Trophoblast cell (in vitro differentiated cells and primary cell): ENCODE results near the gene MTHFD2.

Experiments
- DNase-seq, 2 donors: peaks; one replicate each; pipeline ENCODE4 v3.0.0-alpha.2; 2016
- H2AFZ ChIP-seq: 2 replicates; pipeline ENCODE4 v1.6.1; 2013; ENCODE audit warnings: low read length, moderate library complexity, mild to moderate bottlenecking; ENCODE audit not compliant: insufficient read depth, poor library complexity
- H2AK5ac ChIP-seq: 2 replicates; pipeline ENCODE4 v1.6.1; 2013; ENCODE audit warnings: mild to moderate bottlenecking, low read length
- H2BK120ac ChIP-seq: 2 replicates; pipeline ENCODE4 v1.6.1; 2013; ENCODE audit warnings: low read length, mild to moderate bottlenecking, moderate library complexity; ENCODE audit not compliant: insufficient read depth, poor library complexity
- H2BK12ac ChIP-seq: 2 replicates; pipeline ENCODE4 v1.6.1; 2013; ENCODE audit warnings: mild to moderate bottlenecking, low read length, moderate library complexity
- H2BK5ac ChIP-seq: 2 replicates; pipeline ENCODE4 v1.6.1; 2013; ENCODE audit warnings: low read length, low read depth, moderate library complexity, mild to moderate bottlenecking; ENCODE audit not compliant: poor library complexity
- H3K14ac ChIP-seq: 2 replicates; pipeline ENCODE4 v1.6.1; 2013; ENCODE audit warnings: mild to moderate bottlenecking, low read length
- H3K18ac ChIP-seq: 2 replicates; pipeline ENCODE4 v1.6.1; 2013; ENCODE audit warnings: mild to moderate bottlenecking, low read length
- H3K23ac ChIP-seq: 2 replicates; pipeline ENCODE4 v1.6.1; 2013; ENCODE audit warnings: low read length
- H3K27ac ChIP-seq: 2 replicates; pipeline ENCODE4 v1.5.1; 2013; ENCODE audit warnings: low read depth, mild to moderate bottlenecking, inconsistent platforms, low read length, moderate library complexity
- H3K27me3 ChIP-seq: 2 replicates; pipeline ENCODE4 v1.6.1; 2013; ENCODE audit warnings: inconsistent platforms, mild to moderate bottlenecking, low read length, moderate library complexity; ENCODE audit not compliant: insufficient read depth
- H3K36me3 ChIP-seq, 2 experiments: 1 replicate in 1 of 2; 2 replicates in 1 of 2; pipeline ENCODE4 v1.6.1; 2013; ENCODE audit warnings: low read length in 2 of 2, mild to moderate bottlenecking in 2 of 2, moderate library complexity in 1 of 2; ENCODE audit not compliant: insufficient read depth in 2 of 2, control insufficient read depth in 1 of 2
- H3K4ac ChIP-seq: 2 replicates; pipeline ENCODE4 v1.6.1; 2013; ENCODE audit warnings: low read depth, mild to moderate bottlenecking, low read length, moderate library complexity
- H3K4me1 ChIP-seq, 2 experiments: 1 replicate in 1 of 2; 2 replicates in 1 of 2; pipeline ENCODE4 v1.6.1; 2013; ENCODE audit warnings: low read length in 2 of 2, mild to moderate bottlenecking in 2 of 2, moderate library complexity in 1 of 2; ENCODE audit not compliant: insufficient read depth in 2 of 2, control insufficient read depth in 1 of 2
- H3K4me2 ChIP-seq: 2 replicates; pipeline ENCODE4 v1.6.1; 2013; ENCODE audit warnings: inconsistent platforms, mild to moderate bottlenecking, low read length, moderate library complexity
- H3K4me3 ChIP-seq: 2 replicates; pipeline ENCODE4 v1.5.1; 2013; ENCODE audit warnings: mild to moderate bottlenecking, low read depth, low read length, inconsistent platforms
- H3K79me1 ChIP-seq: one replicate; pipeline ENCODE4 v1.6.1; 2013; ENCODE audit warnings: low read length
- H3K79me2 ChIP-seq: 2 replicates; pipeline ENCODE4 v1.6.1; 2013; ENCODE audit warnings: low read length, mild to moderate bottlenecking; ENCODE audit not compliant: control insufficient read depth, insufficient read depth, poor library complexity
- H3K9ac ChIP-seq: 2 replicates; pipeline ENCODE4 v1.6.1; 2013; ENCODE audit warnings: mild to moderate bottlenecking, low read length
- H3K9me3 ChIP-seq: 2 replicates; pipeline ENCODE4 v1.6.1; 2013; ENCODE audit warnings: low read depth, mild to moderate bottlenecking, control low read depth, inconsistent platforms, low read length; ENCODE audit not compliant: insufficient read depth
- H4K12ac ChIP-seq: 2 replicates; pipeline ENCODE4 v1.6.1; 2013; ENCODE audit warnings: low read depth, mild to moderate bottlenecking, low read length, moderate library complexity
- H4K8ac ChIP-seq: 2 replicates; pipeline ENCODE4 v1.6.1; 2013; ENCODE audit warnings: low read depth, mild to moderate bottlenecking, low read length, moderate library complexity
- H4K91ac ChIP-seq: one replicate; pipeline ENCODE4 v1.6.1; 2013; ENCODE audit warnings: low read depth, mild to moderate bottlenecking, low read length, moderate library complexity
- WGBS: extraction: QIAGEN DNeasy Blood & Tissue Kit; methylation state at CpG from one replicate; pipeline ENCODE4 v1.1.7; 2013; ENCODE audit warnings: missing lambda C conversion rate; ENCODE audit not compliant: insufficient read length, insufficient coverage; ENCODE audit errors: extremely low coverage; 5-methylcytosine and 5-hydroxymethylcytosine counted together

Gene MTHFD2

GRCh38 chr2:74250189-74250631 is 51.8 kb downstream of the MTHFD2 start:
- H4K91ac ChIP-seq: no peak overlapping the region
- no peak overlapping the region for H2AFZ ChIP-seq

GRCh38 chr2:74252036-74252435 is 53.6 kb downstream of the MTHFD2 start:
- Histone ChIP-seq H3K9ac (no peak overlapping the region), H3K14ac (no peak overlapping the region), H3K23ac (no peak overlapping the region), H3K4ac (no peak overlapping the region), H3K79me2 (no peaks in the 10 kb centered on the region), H2BK5ac (no peak overlapping the region), H2AFZ (no peak overlapping the region), H4K12ac (no peak overlapping the region), H4K91ac (no peak overlapping the region), H3K4me3 (no peak overlapping the region), H3K79me1 (no peaks in the 10 kb centered on the region), H3K4me2 (no peak overlapping the region), H3K4me1 (no peaks in the 10 kb centered on the region), H3K9me3 (no peaks in the 10 kb centered on the region), H3K27ac (no peak overlapping the region), H3K27me3 (no peaks in the 10 kb centered on the region), H4K8ac (no peak overlapping the region), H3K36me3 (no peaks in the 10 kb centered on the region), H3K18ac (no peak overlapping the region), H2AK5ac (no peak overlapping the region), H2BK120ac (no peak overlapping the region), H2BK12ac (no peak overlapping the region)
- no CpG with 5 or more reads among the region's 10 CpGs for WGBS
- DNase-seq: no peak

More at GRCh38 chr2:74250189-74250631, 51.8 kb downstream of the MTHFD2 start:
- Histone ChIP-seq H2BK12ac (no peak overlapping the region), H3K9ac (no peak overlapping the region), H3K4me2 (no peak overlapping the region), H2AK5ac (no peak overlapping the region), H3K14ac (no peak overlapping the region), H2BK5ac (no peak overlapping the region), H3K4me1 (no peaks in the 10 kb centered on the region), H3K79me1 (no peaks in the 10 kb centered on the region), H3K36me3 (no peaks in the 10 kb centered on the region), H3K27me3 (no peaks in the 10 kb centered on the region), H4K8ac (no peak overlapping the region), H3K4ac (no peak overlapping the region), H3K27ac (no peak overlapping the region), H4K12ac (no peak overlapping the region), H3K4me3 (no peak overlapping the region), H3K79me2 (no peaks in the 10 kb centered on the region), H3K9me3 (no peaks in the 10 kb centered on the region), H2BK120ac (no peak overlapping the region), H3K23ac (no peak overlapping the region), H3K18ac (no peak overlapping the region)
- no CpG with 5 or more reads among the region's 10 CpGs for WGBS
- peak; percentile 20 to 73 for DNase-seq

- Histone ChIP-seq H3K14ac (no peak overlapping the region), H2BK120ac (no peak overlapping the region), H3K79me1 (no peaks in the 10 kb centered on the region), H3K27ac (no peak overlapping the region), H3K4me2 (no peak overlapping the region), H3K9ac (no peak overlapping the region), H2BK12ac (no peak overlapping the region), H2BK5ac (no peak overlapping the region), H3K36me3 (no peaks in the 10 kb centered on the region), H4K91ac (no peak overlapping the region), H3K4ac (no peak overlapping the region), H3K9me3 (peaks cover 1% of the 10 kb centered on the region), H3K27me3 (no peaks in the 10 kb centered on the region), H2AFZ (no peak overlapping the region), H3K23ac (no peak overlapping the region), H3K18ac (no peak overlapping the region), H4K12ac (no peak overlapping the region), H2AK5ac (no peak overlapping the region), H3K4me3 (no peak overlapping the region), H4K8ac (no peak overlapping the region), H3K4me1 (no peaks in the 10 kb centered on the region), H3K79me2 (no peaks in the 10 kb centered on the region)
- WGBS: no CpG with 5 or more reads among the region's 9 CpGs
- no peak for DNase-seq
Measured at GRCh38 chr2:74252862-74253261, 54.4 kb downstream of the MTHFD2 start.

- Histone ChIP-seq H3K4me3 (no peak overlapping the region), H4K8ac (no peak overlapping the region), H3K14ac (no peak overlapping the region), H3K79me2 (no peaks in the 10 kb centered on the region), H2BK5ac (no peak overlapping the region), H3K23ac (no peak overlapping the region), H3K18ac (no peak overlapping the region), H3K4ac (no peak overlapping the region), H3K36me3 (no peaks in the 10 kb centered on the region), H3K4me1 (no peaks in the 10 kb centered on the region), H3K27ac (no peak overlapping the region), H4K12ac (no peak overlapping the region), H3K9ac (no peak overlapping the region), H2BK12ac (no peak overlapping the region), H3K79me1 (no peaks in the 10 kb centered on the region), H2AK5ac (no peak overlapping the region), H2BK120ac (no peak overlapping the region), H3K9me3 (peaks cover 1% of the 10 kb centered on the region), H4K91ac (no peak overlapping the region), H3K4me2 (no peak overlapping the region), H3K27me3 (no peaks in the 10 kb centered on the region), H2AFZ (no peak overlapping the region)
- DNase-seq: no peak
- WGBS: no CpG with 5 or more reads among the region's 7 CpGs
Measured at GRCh38 chr2:74253306-74253970, 55.0 kb downstream of the MTHFD2 start.
